Measurements from ENCODE around the gene NCK1. TPM values are rescaled to one million over a fixed set of nuclear protein-coding genes. Genes with fewer than 3 reads are reported as not detected.

NCK1 gene
- total RNA-seq, 4 donors from 2014 or later: 53.1 to 74.0 (median 61.6) TPM

DNA sequence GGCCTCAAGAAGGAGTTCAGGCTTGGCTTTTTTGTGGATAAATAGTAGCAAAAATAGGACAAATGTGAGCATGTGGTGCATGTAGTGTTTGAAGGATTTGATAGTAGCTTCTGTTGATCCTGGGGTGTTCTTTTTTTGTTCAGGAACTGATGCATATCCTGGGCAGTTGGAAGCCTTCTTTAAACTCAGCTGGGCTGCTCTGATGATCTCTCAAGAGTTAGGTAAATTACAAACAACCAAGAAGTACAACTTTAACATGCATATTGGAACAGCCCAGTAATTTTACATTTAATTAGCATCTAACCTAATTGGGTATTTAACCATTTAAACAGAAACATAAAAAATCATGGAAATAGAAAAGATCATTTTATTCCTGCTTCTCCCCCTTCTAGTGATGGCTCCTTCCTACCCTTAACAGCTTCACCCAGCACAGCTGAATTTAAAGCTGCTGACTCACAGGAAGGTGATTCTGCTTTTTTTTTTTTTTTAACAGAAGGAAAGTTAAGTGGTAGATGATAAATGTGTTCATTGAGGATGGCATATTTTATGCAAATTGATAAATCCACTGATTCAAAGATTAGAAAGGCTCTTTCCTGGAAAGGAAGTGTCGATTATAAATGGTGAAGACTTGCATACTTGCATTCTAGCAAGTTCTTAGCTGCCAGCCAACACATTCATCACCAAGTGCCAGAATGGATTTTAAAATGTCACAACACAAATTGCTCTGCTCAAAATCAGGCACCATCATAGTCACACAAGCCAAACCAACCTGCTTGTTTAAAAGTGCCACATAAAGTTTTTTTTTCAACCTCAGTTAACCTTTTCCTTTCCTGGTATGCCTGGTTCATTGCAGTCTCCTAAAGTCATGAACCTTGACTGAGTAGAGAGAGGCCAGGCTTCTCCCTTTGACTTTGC lies 23.1 kb upstream of the NCK1 start:
- intact Hi-C loops (cut with DNase I; ENCODE audit: low total_unique reads): no loop called here
- no peak for TF ChIP-seq POLR2A (IDR thresholded peaks at IDR 0.05)
- TF ChIP-seq, protein P1, sequence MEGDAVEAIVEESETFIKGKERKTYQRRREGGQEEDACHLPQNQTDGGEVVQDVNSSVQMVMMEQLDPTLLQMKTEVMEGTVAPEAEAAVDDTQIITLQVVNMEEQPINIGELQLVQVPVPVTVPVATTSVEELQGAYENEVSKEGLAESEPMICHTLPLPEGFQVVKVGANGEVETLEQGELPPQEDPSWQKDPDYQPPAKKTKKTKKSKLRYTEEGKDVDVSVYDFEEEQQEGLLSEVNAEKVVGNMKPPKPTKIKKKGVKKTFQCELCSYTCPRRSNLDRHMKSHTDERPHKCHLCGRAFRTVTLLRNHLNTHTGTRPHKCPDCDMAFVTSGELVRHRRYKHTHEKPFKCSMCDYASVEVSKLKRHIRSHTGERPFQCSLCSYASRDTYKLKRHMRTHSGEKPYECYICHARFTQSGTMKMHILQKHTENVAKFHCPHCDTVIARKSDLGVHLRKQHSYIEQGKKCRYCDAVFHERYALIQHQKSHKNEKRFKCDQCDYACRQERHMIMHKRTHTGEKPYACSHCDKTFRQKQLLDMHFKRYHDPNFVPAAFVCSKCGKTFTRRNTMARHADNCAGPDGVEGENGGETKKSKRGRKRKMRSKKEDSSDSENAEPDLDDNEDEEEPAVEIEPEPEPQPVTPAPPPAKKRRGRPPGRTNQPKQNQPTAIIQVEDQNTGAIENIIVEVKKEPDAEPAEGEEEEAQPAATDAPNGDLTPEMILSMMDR (IDR thresholded peaks at IDR 0.05): no peak
- H3K4me3 ChIP-seq (ENCODE audit: low read depth, poor library complexity, severe bottlenecking): no peak overlapping the region
- WGBS, 2 donors: 13 to 24% methylated on average over 1 of the region's 1 CpG
- DNase-seq (ENCODE audit: low spot score in 2 of 2): no peak

DNA sequence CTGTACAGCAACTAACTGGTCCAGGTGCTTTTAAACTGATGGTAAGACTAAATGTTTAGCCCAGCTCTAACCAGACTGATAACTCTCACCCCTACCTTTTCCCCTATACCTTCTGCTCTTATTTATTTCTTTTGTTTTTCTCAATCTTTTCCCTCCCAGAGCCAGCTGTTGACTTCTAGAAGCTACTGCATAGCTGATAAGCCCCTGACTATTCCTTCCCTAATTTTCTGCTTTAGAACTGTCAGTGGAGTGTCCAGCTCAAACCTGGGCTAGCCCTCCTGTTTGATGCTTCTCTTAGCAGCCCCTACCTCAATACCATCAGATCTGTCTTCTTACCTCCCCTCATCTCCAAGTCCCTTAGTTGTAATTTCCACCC lies 22.5 kb upstream of the NCK1 start:
- H3K4me3 ChIP-seq (ENCODE audit: low read depth, poor library complexity, severe bottlenecking): no peak overlapping the region
- no peak for DNase-seq (ENCODE audit: low spot score in 2 of 2)
- TF ChIP-seq, protein P1 (IDR thresholded peaks at IDR 0.05): no peak
- no peak for TF ChIP-seq POLR2A (IDR thresholded peaks at IDR 0.05)
- intact Hi-C loops (cut with DNase I; ENCODE audit: low total_unique reads): no loop called here

DNA sequence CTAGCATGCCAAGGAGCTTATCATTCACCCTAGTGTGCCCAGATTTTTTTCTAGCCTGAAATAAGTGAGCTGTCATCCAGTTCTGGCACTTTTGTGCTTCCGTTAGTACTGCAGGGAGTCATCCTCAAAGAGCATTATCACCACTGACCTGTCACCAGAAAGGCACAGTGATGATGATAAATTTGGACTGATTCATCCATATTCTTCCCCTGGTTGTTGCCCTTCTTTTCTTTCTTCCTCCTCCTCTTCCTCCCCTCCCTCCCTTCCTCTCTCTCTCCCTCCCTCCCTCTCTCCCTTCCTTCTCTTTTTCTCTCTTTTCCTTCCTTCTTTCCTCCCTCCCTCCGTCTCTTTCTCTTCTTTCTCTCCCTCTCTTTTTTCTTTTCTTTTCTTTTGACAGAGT lies 21.8 kb upstream of the NCK1 start:
- no peak for TF ChIP-seq POLR2A (IDR thresholded peaks at IDR 0.05)
- no peak for DNase-seq (ENCODE audit: low spot score in 2 of 2)
- no peak overlapping the region for H3K4me3 ChIP-seq (ENCODE audit: low read depth, poor library complexity, severe bottlenecking)
- intact Hi-C loops (cut with DNase I; ENCODE audit: low total_unique reads): no loop called here
- 92 to 93% methylated on average over 2 of the region's 2 CpGs for WGBS, 2 donors

DNA sequence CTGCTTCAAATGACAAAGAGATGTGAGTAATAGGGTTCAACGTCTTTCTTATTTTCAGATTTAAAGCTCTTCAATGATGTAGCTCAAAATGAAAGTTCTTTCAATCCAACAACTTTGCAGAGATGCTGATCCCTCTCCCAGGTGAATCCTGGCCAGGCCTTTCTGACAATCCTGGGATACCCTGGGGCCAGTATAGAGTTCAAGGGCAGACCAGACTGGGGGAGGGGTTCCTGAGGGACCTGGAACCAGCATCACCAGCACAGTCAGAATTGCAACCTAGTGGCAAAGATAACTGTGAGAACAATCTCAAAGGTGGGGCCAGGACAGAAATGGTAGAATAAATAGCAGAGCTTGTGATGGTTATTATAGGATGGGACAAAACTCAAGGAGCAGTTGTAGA lies 19.7 kb upstream of the NCK1 start:
- no peak for DNase-seq (ENCODE audit: low spot score in 2 of 2)
- intact Hi-C loops (cut with DNase I; ENCODE audit: low total_unique reads): no loop called here
- WGBS, 2 donors: 88 to 100% methylated on average over 1 of the region's 1 CpG

DNA sequence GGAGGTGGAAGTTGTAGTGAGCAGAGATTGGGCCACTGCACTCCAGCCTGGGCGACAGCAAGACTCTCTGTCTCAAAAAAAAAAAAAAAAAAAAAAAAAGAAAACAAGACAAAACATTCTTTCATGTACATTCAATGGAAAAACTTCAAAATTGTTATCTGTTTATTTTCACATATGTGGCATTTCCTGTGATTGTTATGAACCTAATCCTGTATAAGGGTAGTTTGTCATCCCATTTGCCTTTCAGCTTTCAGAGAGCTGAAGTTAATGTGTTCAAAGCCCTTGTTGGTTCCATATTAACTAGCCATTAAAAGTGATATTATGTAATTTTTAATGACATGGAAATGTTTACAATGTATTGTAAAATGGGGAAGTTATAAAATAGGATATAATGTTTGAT lies 17.3 kb upstream of the NCK1 start:
- 96 to 100% methylated on average over 1 of the region's 1 CpG for WGBS, 2 donors
- intact Hi-C loops (cut with DNase I; ENCODE audit: low total_unique reads): no loop called here
- no peak for DNase-seq (ENCODE audit: low spot score in 2 of 2)
- H3K4me3 ChIP-seq (ENCODE audit: low read depth, poor library complexity, severe bottlenecking): no peak overlapping the region
- TF ChIP-seq, protein P1 (IDR thresholded peaks at IDR 0.05): no peak
- TF ChIP-seq POLR2A (IDR thresholded peaks at IDR 0.05): no peak

More for the DNA sequence above, 19.7 kb upstream of the NCK1 start:
- no peak overlapping the region for H3K4me3 ChIP-seq (ENCODE audit: low read depth, poor library complexity, severe bottlenecking)
- TF ChIP-seq POLR2A (IDR thresholded peaks at IDR 0.05): no peak
- TF ChIP-seq, protein P1 (IDR thresholded peaks at IDR 0.05): no peak

DNA sequence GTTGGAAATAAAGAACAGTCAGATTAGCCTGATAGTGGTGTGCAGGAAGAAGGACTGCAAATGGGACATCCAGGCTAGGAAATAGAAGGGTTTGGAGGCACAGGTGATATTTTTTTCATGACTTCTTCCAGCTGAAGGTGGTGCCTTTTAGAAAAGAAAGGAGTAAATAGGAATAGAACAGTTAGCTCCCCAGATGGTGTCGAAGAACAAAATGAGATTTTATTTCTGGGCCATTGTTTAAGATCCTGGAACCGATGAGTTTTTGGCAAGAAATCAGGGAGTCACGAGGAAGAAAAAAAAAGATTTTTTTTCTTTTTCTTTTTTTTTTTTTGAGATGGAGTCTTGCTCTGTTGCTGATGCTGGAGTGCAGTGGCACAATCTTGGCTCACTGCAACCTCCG lies 9.8 kb upstream of the NCK1 start:
- DNase-seq (ENCODE audit: low spot score in 2 of 2): no peak
- intact Hi-C loops (cut with DNase I; ENCODE audit: low total_unique reads): no loop called here
- 51 to 61% methylated on average over 4 of the region's 4 CpGs for WGBS, 2 donors
- no peak overlapping the region for H3K4me3 ChIP-seq (ENCODE audit: low read depth, poor library complexity, severe bottlenecking)
- no peak for TF ChIP-seq POLR2A (IDR thresholded peaks at IDR 0.05)
- TF ChIP-seq, protein P1 (IDR thresholded peaks at IDR 0.05): no peak

All from lower leg skin (tissue), 4 donors.